Measurements from ENCODE around the gene RANBP10. TPM values are rescaled to one million over a fixed set of nuclear protein-coding genes. Genes with fewer than 3 reads are reported as not detected.

Gene RANBP10
- total RNA-seq, 1 donor from 2014 or later, result 21.7 TPM

- no peaks in the 10 kb centered on the region for H3K9me3 Mint-ChIP-seq
- no peak for TF ChIP-seq CTCF (conservative IDR thresholded peaks at IDR 0.05)
- peaks cover 10% of the 10 kb centered on the region for H3K36me3 Mint-ChIP-seq (ENCODE audit: low read depth)
- no peaks in the 10 kb centered on the region for H3K27me3 Mint-ChIP-seq (ENCODE audit: low read depth)
- no peaks in the 10 kb centered on the region for H3K4me1 Mint-ChIP-seq
- no peak overlapping the region for H3K4me3 Mint-ChIP-seq
- DNase-seq (ENCODE audit: low read depth, low spot score), result no peak
- no peak overlapping the region for H3K27ac Mint-ChIP-seq (ENCODE audit: unreplicated experiment)
Measured at GRCh38 chr16:67783353-67783725, 23.0 kb downstream of the RANBP10 start.

GRCh38 chr16:67782567-67783352 lies 23.6 kb downstream of the RANBP10 start:
- TF ChIP-seq CTCF (conservative IDR thresholded peaks at IDR 0.05), result no peak
- DNase-seq (ENCODE audit: low read depth, low spot score), result no peak
- Mint-ChIP-seq H3K9me3 (no peaks in the 10 kb centered on the region), H3K27ac (ENCODE audit: unreplicated experiment) (no peak overlapping the region), H3K27me3 (ENCODE audit: low read depth) (no peaks in the 10 kb centered on the region), H3K4me3 (no peak overlapping the region), H3K36me3 (ENCODE audit: low read depth) (peaks cover 10% of the 10 kb centered on the region), H3K4me1 (no peaks in the 10 kb centered on the region)

- DNase-seq (ENCODE audit: low read depth, low spot score), result no peak
- H3K4me1 Mint-ChIP-seq, result no peaks in the 10 kb centered on the region
- H3K4me3 Mint-ChIP-seq, result no peak overlapping the region
- no peak overlapping the region for H3K27ac Mint-ChIP-seq (ENCODE audit: unreplicated experiment)
- H3K27me3 Mint-ChIP-seq (ENCODE audit: low read depth), result no peaks in the 10 kb centered on the region
- H3K36me3 Mint-ChIP-seq (ENCODE audit: low read depth), result peaks cover 10% of the 10 kb centered on the region
- no peak for TF ChIP-seq CTCF (conservative IDR thresholded peaks at IDR 0.05)
- no peaks in the 10 kb centered on the region for H3K9me3 Mint-ChIP-seq
Measured at GRCh38 chr16:67781565-67781921, 24.8 kb downstream of the RANBP10 start.

- no peak for DNase-seq (ENCODE audit: low read depth, low spot score)
- Mint-ChIP-seq H3K9me3 (no peaks in the 10 kb centered on the region), H3K27ac (ENCODE audit: unreplicated experiment) (no peak overlapping the region), H3K27me3 (ENCODE audit: low read depth) (no peaks in the 10 kb centered on the region), H3K36me3 (ENCODE audit: low read depth) (peaks cover 10% of the 10 kb centered on the region), H3K4me1 (no peaks in the 10 kb centered on the region), H3K4me3 (no peak overlapping the region)
- no peak for TF ChIP-seq CTCF (conservative IDR thresholded peaks at IDR 0.05)
Measured at GRCh38 chr16:67780847-67781564, 25.4 kb downstream of the RANBP10 start.

- no peak for TF ChIP-seq CTCF (conservative IDR thresholded peaks at IDR 0.05)
- Mint-ChIP-seq H3K27me3 (ENCODE audit: low read depth) (no peaks in the 10 kb centered on the region), H3K36me3 (ENCODE audit: low read depth) (peaks cover 13% of the 10 kb centered on the region), H3K9me3 (no peaks in the 10 kb centered on the region), H3K27ac (ENCODE audit: unreplicated experiment) (no peak overlapping the region), H3K4me1 (no peaks in the 10 kb centered on the region), H3K4me3 (no peak overlapping the region)
- DNase-seq (ENCODE audit: low read depth, low spot score), result no peak
Measured at GRCh38 chr16:67779256-67780014, 26.9 kb downstream of the RANBP10 start.
